Bronchial epithelial cell (primary cell): Measurements from ENCODE around the gene JAG1. TPM values are rescaled to one million over a fixed set of nuclear protein-coding genes. Genes with fewer than 3 reads are reported as not detected.

Experiments used
- DNase-seq: peaks from one replicate; pipeline ENCODE4 v3.0.0-alpha.2; 2010; ENCODE audit warnings: low read depth
- FAIRE-seq: peaks from 2 replicates; lab custom pipeline; 2011; peaks lifted over from hg19 to GRCh38; lab: Jason Lieb, UNC
- H3K27me3 ChIP-seq: 2 replicates; pipeline ENCODE4 v1.5.1; 2011; ENCODE audit warnings: low read length; ENCODE audit not compliant: control insufficient read depth, insufficient read depth
- H3K36me3 ChIP-seq: 2 replicates; pipeline ENCODE4 v1.5.1; 2011; ENCODE audit warnings: low read length; ENCODE audit not compliant: control insufficient read depth, insufficient read depth
- H3K4me3 ChIP-seq: 2 replicates; pipeline ENCODE4 v1.5.1; 2011; ENCODE audit warnings: mild to moderate bottlenecking, low read depth, low read length, control low read depth
- total RNA-seq: library from RNA; depleted of rRNA; stranded (reverse); fragments of >200 nt; gene quantifications from 2 replicates; pipeline ENCODE4 v1.2.1, GENCODE V29; 2014
- TF ChIP-seq, protein P1 (sequence below): IDR thresholded peaks from 2 replicates; pipeline ENCODE4 v1.5.1; 2011; ENCODE audit warnings: mild to moderate bottlenecking, moderate library complexity, low read length, control low read depth, inconsistent platforms; ENCODE audit not compliant: insufficient read depth, severe bottlenecking

The JAG1 gene
- total RNA-seq, 1 donor from 2014 or later = 310 TPM

DNA sequence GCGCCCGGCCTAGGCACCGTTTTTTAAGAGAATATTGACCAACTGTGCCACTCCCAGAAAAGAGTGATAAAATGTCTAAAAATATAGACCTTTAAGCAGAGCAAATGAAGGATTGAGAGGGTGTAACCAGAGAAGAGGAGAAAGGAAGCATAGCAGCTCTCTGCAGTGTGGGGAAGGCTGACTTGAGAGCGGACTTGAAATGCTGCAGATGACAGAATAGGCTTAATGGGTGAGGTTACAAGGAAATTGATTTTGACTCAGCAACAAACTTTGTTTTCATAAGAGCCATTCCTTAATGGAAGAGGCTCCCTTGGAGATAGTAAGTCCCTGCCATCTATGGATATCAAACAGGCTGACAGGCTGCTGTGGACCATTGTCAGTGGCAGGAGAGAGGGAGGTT, 7.7 kb upstream of the JAG1 start:
- no peak overlapping the region for H3K4me3 ChIP-seq
- no peak for FAIRE-seq
- H3K27me3 ChIP-seq = no peaks in the 10 kb centered on the region
- TF ChIP-seq, protein P1, sequence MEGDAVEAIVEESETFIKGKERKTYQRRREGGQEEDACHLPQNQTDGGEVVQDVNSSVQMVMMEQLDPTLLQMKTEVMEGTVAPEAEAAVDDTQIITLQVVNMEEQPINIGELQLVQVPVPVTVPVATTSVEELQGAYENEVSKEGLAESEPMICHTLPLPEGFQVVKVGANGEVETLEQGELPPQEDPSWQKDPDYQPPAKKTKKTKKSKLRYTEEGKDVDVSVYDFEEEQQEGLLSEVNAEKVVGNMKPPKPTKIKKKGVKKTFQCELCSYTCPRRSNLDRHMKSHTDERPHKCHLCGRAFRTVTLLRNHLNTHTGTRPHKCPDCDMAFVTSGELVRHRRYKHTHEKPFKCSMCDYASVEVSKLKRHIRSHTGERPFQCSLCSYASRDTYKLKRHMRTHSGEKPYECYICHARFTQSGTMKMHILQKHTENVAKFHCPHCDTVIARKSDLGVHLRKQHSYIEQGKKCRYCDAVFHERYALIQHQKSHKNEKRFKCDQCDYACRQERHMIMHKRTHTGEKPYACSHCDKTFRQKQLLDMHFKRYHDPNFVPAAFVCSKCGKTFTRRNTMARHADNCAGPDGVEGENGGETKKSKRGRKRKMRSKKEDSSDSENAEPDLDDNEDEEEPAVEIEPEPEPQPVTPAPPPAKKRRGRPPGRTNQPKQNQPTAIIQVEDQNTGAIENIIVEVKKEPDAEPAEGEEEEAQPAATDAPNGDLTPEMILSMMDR = no peak
- no peak for DNase-seq
- H3K36me3 ChIP-seq = no peaks in the 10 kb centered on the region

- Histone ChIP-seq H3K4me3 (no peak overlapping the region), H3K36me3 (no peaks in the 10 kb centered on the region), H3K27me3 (no peaks in the 10 kb centered on the region)
- DNase-seq (no peak), FAIRE-seq (no peak)
- TF ChIP-seq, protein P1 = no peak
Measured at GRCh38 chr20:10680571-10680970, 6.8 kb upstream of the JAG1 start.

- DNase-seq = peak; percentile 79
- H3K36me3 ChIP-seq = no peaks in the 10 kb centered on the region
- H3K27me3 ChIP-seq = no peaks in the 10 kb centered on the region
- TF ChIP-seq, protein P1 = no peak
- H3K4me3 ChIP-seq = no peak overlapping the region
- no peak for FAIRE-seq
Measured at GRCh38 chr20:10679269-10679668, 5.5 kb upstream of the JAG1 start.

DNA sequence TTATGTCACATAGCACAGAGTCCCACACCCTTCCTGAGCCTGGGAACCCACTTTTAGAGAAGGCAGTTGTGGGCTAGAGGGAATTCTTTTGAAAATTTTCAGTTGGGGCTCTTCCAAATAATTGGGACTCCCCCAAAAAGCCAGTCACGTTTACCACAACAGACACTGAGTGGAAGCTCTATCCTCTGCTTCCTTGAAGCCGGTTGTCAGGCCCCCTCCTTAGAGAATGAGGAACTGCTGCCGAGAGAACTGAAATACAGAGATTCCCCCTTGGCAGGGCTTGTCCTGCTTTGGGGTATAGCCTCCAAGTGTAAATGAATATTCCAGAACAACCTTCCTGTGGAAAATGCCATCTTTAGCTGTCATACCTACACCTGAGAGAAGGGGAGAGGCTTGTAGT, 2.7 kb upstream of the JAG1 start:
- no peak for FAIRE-seq
- no peaks in the 10 kb centered on the region for H3K27me3 ChIP-seq
- TF ChIP-seq, protein P1 = no peak

GRCh38 chr20:10675450-10675848, 1.6 kb upstream of the JAG1 start:
- TF ChIP-seq, protein P1 = no peak
- H3K4me3 ChIP-seq = peak overlapping the region; percentile 90
- DNase-seq = no peak
- no peak for FAIRE-seq
- no peaks in the 10 kb centered on the region for H3K27me3 ChIP-seq
- H3K36me3 ChIP-seq = peaks cover 9% of the 10 kb centered on the region

More for the DNA sequence above, 2.7 kb upstream of the JAG1 start:
- H3K4me3 ChIP-seq = no peak overlapping the region
- no peak for DNase-seq
- peaks cover 6% of the 10 kb centered on the region for H3K36me3 ChIP-seq

DNA sequence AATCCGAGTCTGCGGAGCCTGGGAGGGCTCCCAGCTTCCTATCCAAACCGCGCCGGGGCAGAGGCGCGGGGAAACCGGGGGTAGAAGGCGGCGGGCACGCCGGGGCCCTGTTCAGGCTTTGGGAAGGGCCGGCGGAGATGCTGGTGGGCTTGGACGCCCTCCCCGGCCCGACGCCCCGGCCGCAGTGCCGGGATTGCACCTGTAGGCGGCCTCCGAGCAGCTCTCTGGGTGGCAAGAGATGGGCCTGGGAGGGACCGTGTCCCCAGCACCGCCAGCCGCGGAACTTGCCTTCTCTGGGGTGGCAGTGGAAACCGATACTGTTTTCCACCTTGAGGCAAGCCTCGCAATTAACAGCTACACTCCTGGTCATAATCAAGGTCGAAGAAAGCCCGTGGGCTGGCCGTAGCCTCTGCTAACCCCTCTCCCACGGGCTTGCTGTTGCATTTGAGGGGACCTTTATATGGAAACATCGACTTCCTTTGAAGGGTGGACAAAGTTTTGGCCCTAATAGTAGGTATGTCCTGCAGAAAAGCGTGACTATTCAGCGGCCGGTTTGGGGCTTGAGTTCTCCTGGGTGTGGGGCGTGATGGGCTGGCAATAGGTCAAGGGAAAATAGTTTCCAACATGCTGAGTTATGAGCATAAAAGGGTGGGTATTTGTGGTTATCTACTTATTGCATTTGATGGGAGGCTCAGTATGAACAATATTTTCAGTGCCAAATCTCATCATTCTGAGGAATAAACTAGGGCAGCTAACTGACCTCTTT, 1.1 kb upstream of the JAG1 start:
- peak overlapping the region; percentile 90 for H3K4me3 ChIP-seq
- TF ChIP-seq, protein P1 = peak; percentile 91
- DNase-seq (no peak), FAIRE-seq (no peak)
- H3K36me3 ChIP-seq = peaks cover 9% of the 10 kb centered on the region
- no peaks in the 10 kb centered on the region for H3K27me3 ChIP-seq
